Spleen (tissue), 11 donors: ENCODE measurements around the gene NBPF3. TPM values are rescaled to one million over a fixed set of nuclear protein-coding genes. Genes with fewer than 3 reads are reported as not detected.
A peak's percentile ranks its signal among the peaks of the same experiment; 100 is the strongest.
"Not testable (repeated sequence)": the region's sequence is repeated elsewhere in the genome, so short reads cannot be mapped to it uniquely, and the experiment has no call there.

Experiments used
- DNase-seq: peaks from one replicate; pipeline ENCODE4 v3.0.0-alpha.2; 2020
- H3K27ac ChIP-seq, 8 donors: fragments of 200-600 bp; sonication (generic) in 7 of 8; 1 replicate in 4 of 8; 2 replicates in 4 of 8; pipeline versions ENCODE4 v1.5.0 to v1.8.0; 2016 to 2021; ENCODE audit warnings: inconsistent platforms in 4 of 8, mild to moderate bottlenecking in 4 of 8, moderate library complexity in 1 of 8
- H3K27me3 ChIP-seq, 7 donors: fragments of 200-600 bp; sonication (generic) in 6 of 7; replicated peaks in 1 of 7; 1 replicate in 4 of 7; 2 replicates in 3 of 7; pipeline versions ENCODE4 v1.5.0 to v1.8.0; 2016 to 2021; ENCODE audit warnings: inconsistent platforms in 3 of 7, mild to moderate bottlenecking in 1 of 7
- H3K36me3 ChIP-seq, 6 donors: fragments of 200-600 bp; sonication (generic) in 5 of 6; 1 replicate in 4 of 6; 2 replicates in 2 of 6; pipeline versions ENCODE4 v1.5.0 to v1.8.0; 2016 to 2021; ENCODE audit warnings: inconsistent platforms in 2 of 6
- H3K4me1 ChIP-seq, 6 donors: fragments of 200-600 bp; sonication (generic) in 5 of 6; 1 replicate in 3 of 6; 2 replicates in 3 of 6; pipeline versions ENCODE4 v1.5.0 to v1.8.0; 2016 to 2021; ENCODE audit warnings: inconsistent platforms in 3 of 6
- H3K4me3 ChIP-seq, 8 donors: fragments of 200-600 bp; sonication (generic) in 7 of 8; 1 replicate in 4 of 8; 2 replicates in 4 of 8; pipeline versions ENCODE4 v1.5.0 to v1.8.0; 2016 to 2021; ENCODE audit warnings: inconsistent platforms in 4 of 8, mild to moderate bottlenecking in 4 of 8, moderate library complexity in 2 of 8
- H3K9me3 ChIP-seq, 8 donors: fragments of 200-600 bp; sonication (generic) in 7 of 8; 1 replicate in 4 of 8; 2 replicates in 4 of 8; pipeline versions ENCODE4 v1.5.0 to v1.8.0; 2016 to 2021; ENCODE audit warnings: inconsistent platforms in 4 of 8
- POLR2A ChIP-seq, 3 donors: fragments of 450-650 bp; IDR thresholded peaks; one replicate each; pipeline ENCODE4 v1.5.1; 2017; ENCODE audit warnings: antibody characterized with exemption in 3 of 3, mild to moderate bottlenecking in 1 of 3
- POLR2AphosphoS5 ChIP-seq, 3 donors: sonication (generic); formaldehyde crosslinking; IDR thresholded peaks; one replicate each; pipeline ENCODE4 v1.5.1; 2017; ENCODE audit warnings: antibody characterized with exemption in 3 of 3
- WGBS, 5 donors: extraction: QIAGEN DNeasy Blood & Tissue Kit in 3 of 5; methylation state at CpG; one replicate each; pipeline versions ENCODE4 v1.1.5 to v1.1.7; 2013 to 2018; 5-methylcytosine and 5-hydroxymethylcytosine counted together
- intact Hi-C: fragments of 100-400 bp; cut with DNase I; formaldehyde crosslinking; loops from one replicate; pipeline ENCODE4 v1.15.0; 2023; ENCODE audit warnings: low total_unique reads
- polyA plus RNA-seq, 3 donors: library from polyadenylated mRNA; stranded (reverse); fragments of 200-250 nt; gene quantifications; one replicate each; pipeline ENCODE4 v1.2.1, GENCODE V29; 2013
- total RNA-seq, 7 donors: library from RNA; depleted of rRNA in 3 of 7; stranded (reverse); fragments of >200 nt in 3 of 7; fragmentation: NEBNext Ultra II Directional in 4 of 7; extraction: Animal tissue kit (Norgen Biotek cat#: 25700) in 4 of 7; gene quantifications; one replicate each; pipeline versions ENCODE4 v1.1.0 to v1.2.1, GENCODE V29; 2016 to 2021
- TF ChIP-seq, protein P1 (sequence below), 11 experiments: fragments of 200-600 bp in 7 of 11; fragments of 450-650 bp in 4 of 11; sonication (generic) in 4 of 11; IDR thresholded peaks in 8 of 11; conservative IDR thresholded peaks in 3 of 11; 1 replicate in 7 of 11; 2 replicates in 4 of 11; pipeline versions ENCODE4 v1.4.0 to v1.8.0; 2016 to 2021; ENCODE audit warnings: antibody characterized with exemption in 11 of 11, inconsistent platforms in 4 of 11, mild to moderate bottlenecking in 1 of 11
- donor health status: healthy with polysubstance abuse.
- donor health status: DM: no; HTN: no; CAD: no; lungs with moderate emphysema.
- donor health status: DM: no; HTN: no; CAD: no.
- donor health status: Bipolar disorder and iron deficiency.
- donor health status: healthy.
- donor health status: DM: no; HTN: no; CAD: no.
- donor health status: DM: yes; HTN: yes; CAD: no.

NBPF3 gene
- total and polyA plus RNA-seq, 10 donors: 0.49 to 18.6 (median 9.2) TPM

DNA sequence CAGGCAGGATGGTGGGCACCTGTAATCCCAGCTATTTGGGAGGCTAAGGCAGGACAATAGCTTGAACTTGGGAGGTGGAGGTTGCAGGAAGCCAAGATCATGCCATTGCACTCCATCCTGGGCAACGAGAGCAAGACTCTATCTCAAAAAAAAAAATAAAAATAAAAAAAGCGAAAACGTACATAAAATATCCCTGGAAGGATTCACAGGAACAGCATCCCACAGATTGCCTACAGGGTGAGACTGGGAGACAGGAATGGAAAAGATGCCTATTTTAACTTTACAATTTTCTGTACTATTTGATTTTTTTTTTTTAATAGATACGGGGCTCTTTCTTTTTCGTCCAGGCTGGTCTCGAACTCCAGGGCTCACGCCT lies 604 bp upstream of the NBPF3 start:
- H3K4me1 ChIP-seq: peaks cover 6 to 30% (median 19%) of the 10 kb centered on the region in 6 donors
- H3K27ac ChIP-seq: peak overlapping the region in 6 of 8 donors; percentile 48 to 82 (median 66)
- no peaks in the 10 kb centered on the region for H3K36me3 ChIP-seq
- H3K9me3 ChIP-seq: no peaks in the 10 kb centered on the region
- WGBS, 5 donors: 33 to 45% (median 35%) methylated on average over 7 of the region's 7 CpGs
- no peak for TF ChIP-seq POLR2AphosphoS5 (IDR thresholded peaks at IDR 0.05)
- H3K27me3 ChIP-seq: peaks cover 0 to 32% (median 11%) of the 10 kb centered on the region in 7 donors
- H3K4me3 ChIP-seq: peak overlapping the region; percentile 52 to 92 (median 69)
- no peak for DNase-seq
- intact Hi-C loops: no loop called here

DNA sequence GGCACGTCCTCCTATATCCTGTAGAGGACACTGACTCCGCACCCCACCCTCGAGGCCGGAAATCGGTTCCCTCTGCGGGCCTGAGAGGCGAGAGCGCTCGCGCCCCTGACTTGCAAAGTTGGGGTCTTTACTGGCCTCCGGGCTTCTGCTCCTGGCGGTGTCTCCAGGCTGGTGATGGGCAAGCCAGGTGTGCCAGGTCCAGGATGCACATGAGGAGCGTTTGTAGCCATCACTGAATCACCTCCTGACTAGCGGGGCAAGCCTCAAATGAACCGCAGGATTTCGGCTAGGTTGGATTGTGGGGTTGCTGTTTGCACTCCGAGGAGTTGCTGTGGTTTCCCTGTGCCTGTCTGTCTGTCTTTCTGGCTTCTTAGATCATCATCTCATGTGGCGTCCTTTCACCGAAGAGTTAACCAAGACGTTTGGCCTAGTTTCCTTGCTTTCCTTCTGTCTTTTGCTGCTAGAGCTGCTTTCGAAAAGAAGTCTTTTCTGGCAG lies 741 bp downstream of the NBPF3 start:
- H3K9me3 ChIP-seq, intact Hi-C loops: not testable (repeated sequence)
- H3K36me3 ChIP-seq: peaks cover 0 to 11% (median 0%) of the 10 kb centered on the region in 6 donors
- H3K27me3 ChIP-seq: peaks cover 0 to 19% (median 11%) of the 10 kb centered on the region in 7 donors
- H3K4me1 ChIP-seq: peaks cover 6 to 30% (median 19%) of the 10 kb centered on the region in 6 donors
- peak overlapping the region in 4 of 8 donors; percentile 64 to 82 (median 70) for H3K27ac ChIP-seq
- peak; percentile 78 for DNase-seq
- H3K4me3 ChIP-seq: peak overlapping the region; percentile 52 to 92 (median 69)
- 10 to 23% (median 12%) methylated on average over 11 to 21 of the region's 21 CpGs for WGBS, 5 donors

DNA sequence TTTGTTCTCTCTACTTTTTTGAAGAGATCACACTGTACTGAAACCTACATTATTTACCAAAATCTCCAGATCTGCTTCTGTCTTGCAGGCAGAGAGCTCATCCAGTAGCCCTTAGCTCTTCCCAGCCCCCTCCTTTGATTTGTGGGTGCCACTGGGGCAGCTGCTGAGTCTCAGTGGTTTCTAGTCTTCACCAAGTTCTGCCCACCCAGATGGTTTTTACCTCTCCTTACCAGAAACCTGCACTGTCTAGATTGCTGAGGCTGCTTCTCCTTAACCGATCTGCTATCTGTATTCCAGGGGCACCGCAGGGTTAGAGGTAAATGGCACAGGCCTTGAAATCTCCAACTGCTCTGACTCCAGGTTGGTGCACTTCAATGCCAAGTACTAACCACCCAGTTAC lies 6.7 kb downstream of the NBPF3 start:
- intact Hi-C loops, H3K9me3 ChIP-seq, H3K4me3 ChIP-seq, DNase-seq, H3K27me3 ChIP-seq, H3K27ac ChIP-seq, H3K4me1 ChIP-seq: not testable (repeated sequence)
- H3K36me3 ChIP-seq: peaks cover 0 to 27% (median 0%) of the 10 kb centered on the region in 6 donors
- 81 to 98% (median 92%) methylated on average over 2 of the region's 2 CpGs for WGBS, 5 donors

DNA sequence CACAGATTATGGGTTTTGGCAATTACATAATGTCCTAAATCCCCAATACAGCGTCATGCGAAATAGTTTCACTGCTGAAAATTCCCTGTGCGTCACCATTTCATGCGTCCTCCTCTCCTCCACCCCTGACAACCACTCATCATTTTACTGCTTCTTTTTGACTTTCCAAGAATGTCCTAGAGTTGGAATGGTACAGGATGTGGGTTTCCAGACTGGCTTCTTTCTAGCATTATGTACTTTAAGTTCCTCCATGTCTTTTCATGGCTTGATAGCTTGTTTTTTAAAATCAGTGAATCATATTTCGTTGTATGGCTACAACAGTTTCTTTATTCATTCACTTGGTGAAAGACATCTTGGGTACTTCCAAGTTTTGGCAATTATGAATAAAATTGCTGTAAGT lies 7.4 kb downstream of the NBPF3 start:
- peaks cover 0 to 27% (median 0%) of the 10 kb centered on the region in 6 donors for H3K36me3 ChIP-seq
- intact Hi-C loops: no loop called here
- WGBS, 5 donors: 93 to 97% (median 94%) methylated on average over 5 of the region's 5 CpGs
- H3K4me1 ChIP-seq: no peaks in the 10 kb centered on the region
- H3K4me3 ChIP-seq: no peak overlapping the region
- no peak overlapping the region for H3K27ac ChIP-seq
- TF ChIP-seq, protein P1, sequence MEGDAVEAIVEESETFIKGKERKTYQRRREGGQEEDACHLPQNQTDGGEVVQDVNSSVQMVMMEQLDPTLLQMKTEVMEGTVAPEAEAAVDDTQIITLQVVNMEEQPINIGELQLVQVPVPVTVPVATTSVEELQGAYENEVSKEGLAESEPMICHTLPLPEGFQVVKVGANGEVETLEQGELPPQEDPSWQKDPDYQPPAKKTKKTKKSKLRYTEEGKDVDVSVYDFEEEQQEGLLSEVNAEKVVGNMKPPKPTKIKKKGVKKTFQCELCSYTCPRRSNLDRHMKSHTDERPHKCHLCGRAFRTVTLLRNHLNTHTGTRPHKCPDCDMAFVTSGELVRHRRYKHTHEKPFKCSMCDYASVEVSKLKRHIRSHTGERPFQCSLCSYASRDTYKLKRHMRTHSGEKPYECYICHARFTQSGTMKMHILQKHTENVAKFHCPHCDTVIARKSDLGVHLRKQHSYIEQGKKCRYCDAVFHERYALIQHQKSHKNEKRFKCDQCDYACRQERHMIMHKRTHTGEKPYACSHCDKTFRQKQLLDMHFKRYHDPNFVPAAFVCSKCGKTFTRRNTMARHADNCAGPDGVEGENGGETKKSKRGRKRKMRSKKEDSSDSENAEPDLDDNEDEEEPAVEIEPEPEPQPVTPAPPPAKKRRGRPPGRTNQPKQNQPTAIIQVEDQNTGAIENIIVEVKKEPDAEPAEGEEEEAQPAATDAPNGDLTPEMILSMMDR (IDR thresholded peaks at IDR 0.05 in 8 of 11, conservative IDR thresholded peaks at IDR 0.05 in 3 of 11): no peak
- TF ChIP-seq POLR2AphosphoS5 (IDR thresholded peaks at IDR 0.05) (no peak), POLR2A (IDR thresholded peaks at IDR 0.05) (no peak)
- H3K27me3 ChIP-seq: no peaks in the 10 kb centered on the region
- no peak for DNase-seq
- no peaks in the 10 kb centered on the region for H3K9me3 ChIP-seq

DNA sequence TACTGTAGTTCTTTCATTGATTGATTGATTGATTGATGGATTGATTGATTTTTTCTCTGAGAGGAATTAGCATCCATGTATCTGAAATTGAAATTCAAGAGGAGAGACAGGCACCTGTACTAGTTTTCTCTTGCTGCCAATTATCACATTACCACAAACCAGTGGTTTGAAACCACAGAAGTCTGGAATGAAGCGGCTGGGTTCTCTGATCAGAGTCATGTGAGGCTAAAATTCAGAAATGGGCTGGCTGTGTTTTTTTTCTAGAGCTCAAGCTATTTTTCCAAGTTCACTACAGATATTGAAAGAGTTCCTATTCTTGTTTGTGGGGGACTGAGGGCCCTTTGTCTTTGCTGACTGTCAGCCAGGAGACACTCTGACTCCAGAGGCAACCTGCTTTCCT lies 10.0 kb downstream of the NBPF3 start:
- no peak overlapping the region for H3K4me3 ChIP-seq
- TF ChIP-seq POLR2A (IDR thresholded peaks at IDR 0.05): no peak
- TF ChIP-seq, protein P1 (IDR thresholded peaks at IDR 0.05 in 8 of 11, conservative IDR thresholded peaks at IDR 0.05 in 3 of 11): no peak
- TF ChIP-seq POLR2AphosphoS5 (IDR thresholded peaks at IDR 0.05): no peak
- DNase-seq: no peak
- no peak overlapping the region for H3K27ac ChIP-seq
- no peaks in the 10 kb centered on the region for H3K27me3 ChIP-seq
- peaks cover 0 to 9% (median 0%) of the 10 kb centered on the region in 6 donors for H3K4me1 ChIP-seq
- peaks cover 0 to 35% (median 0%) of the 10 kb centered on the region in 6 donors for H3K36me3 ChIP-seq
- WGBS, 5 donors: 30 to 64% (median 45%) methylated on average over 1 of the region's 1 CpG
- intact Hi-C loops: no loop called here
- H3K9me3 ChIP-seq: no peaks in the 10 kb centered on the region

DNA sequence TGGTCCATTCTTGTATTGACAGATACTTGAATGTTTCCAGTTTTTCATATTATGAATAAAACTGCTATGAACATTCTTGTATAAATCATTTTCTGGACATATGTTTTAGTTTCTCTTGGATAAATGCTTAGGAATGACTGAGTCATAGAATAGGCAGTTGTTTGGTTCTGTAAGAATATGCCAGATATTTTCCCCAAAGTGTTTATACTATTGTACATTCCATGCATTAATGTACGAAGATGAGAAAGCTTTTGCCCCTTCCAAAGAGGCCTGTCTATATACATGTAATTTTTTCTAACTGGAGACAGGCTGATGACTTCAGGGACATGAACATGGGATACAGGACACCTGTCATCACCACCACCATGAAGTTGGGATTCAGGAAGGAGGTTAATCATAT lies 11.3 kb downstream of the NBPF3 start:
- TF ChIP-seq POLR2A (IDR thresholded peaks at IDR 0.05) (no peak), POLR2AphosphoS5 (IDR thresholded peaks at IDR 0.05) (no peak)
- TF ChIP-seq, protein P1 (IDR thresholded peaks at IDR 0.05 in 8 of 11, conservative IDR thresholded peaks at IDR 0.05 in 3 of 11): no peak
- no peaks in the 10 kb centered on the region for H3K27me3 ChIP-seq
- no peak for DNase-seq
- H3K27ac ChIP-seq: no peak overlapping the region
- H3K9me3 ChIP-seq: no peaks in the 10 kb centered on the region
- 71 to 94% (median 82%) methylated on average over 1 of the region's 1 CpG for WGBS, 5 donors
- peaks cover 0 to 9% (median 0%) of the 10 kb centered on the region in 6 donors for H3K4me1 ChIP-seq
- no peak overlapping the region for H3K4me3 ChIP-seq
- H3K36me3 ChIP-seq: peaks cover 0 to 23% (median 0%) of the 10 kb centered on the region in 6 donors
- intact Hi-C loops: no loop called here
